H1 (cell line): ENCODE measurements around the gene MCM7. TPM values are rescaled to one million over a fixed set of nuclear protein-coding genes. Genes with fewer than 3 reads are reported as not detected.

Source experiments
- CTCF ChIA-PET: fragments of 300-600 bp; sonication (Branson Sonifier 250); formaldehyde crosslinking; loops from one replicate; lab custom pipeline; 2021; ENCODE audit not compliant: partially characterized antibody; lab: Charles Lee
- POLR2A ChIA-PET: fragments of 300-600 bp; sonication (Branson Sonifier 250); formaldehyde crosslinking; loops from one replicate; lab custom pipeline; 2021; ENCODE audit warnings: inconsistent platforms; ENCODE audit not compliant: partially characterized antibody; lab: Charles Lee
- DNase-seq, 2 experiments: peaks; one replicate each; pipeline versions ENCODE4 v3.0.0 to v3.0.0-alpha.2; 2010 to 2022; ENCODE audit warnings: low spot score in 2 of 2, low read depth in 1 of 2, mixed read lengths in 1 of 2
- FAIRE-seq: peaks from 2 replicates; lab custom pipeline; 2011; peaks lifted over from hg19 to GRCh38; lab: Jason Lieb, UNC
- H2AFZ ChIP-seq: 2 replicates; pipeline ENCODE4 v1.8.1; 2012; ENCODE audit warnings: low read length, inconsistent platforms
- H2AK5ac ChIP-seq: 2 replicates; pipeline ENCODE4 v1.6.1; 2013; ENCODE audit warnings: low read depth, low read length
- H2BK120ac ChIP-seq: replicated peaks from 2 replicates; pipeline ENCODE3; 2013; ENCODE audit warnings: low read depth, low read length, inconsistent platforms
- H2BK12ac ChIP-seq: 2 replicates; pipeline ENCODE4 v1.6.1; 2013; ENCODE audit warnings: low read depth, low read length
- H2BK15ac ChIP-seq: 2 replicates; pipeline ENCODE4 v1.6.1; 2013; ENCODE audit warnings: low read length
- H2BK20ac ChIP-seq: 2 replicates; pipeline ENCODE4 v1.6.1; 2013; ENCODE audit warnings: low read length
- H2BK5ac ChIP-seq: 2 replicates; pipeline ENCODE4 v1.6.1; 2013; ENCODE audit warnings: low read depth, low read length
- H3K14ac ChIP-seq: 2 replicates; pipeline ENCODE4 v1.6.1; 2013; ENCODE audit warnings: inconsistent platforms; ENCODE audit not compliant: insufficient read length
- H3K18ac ChIP-seq: 2 replicates; pipeline ENCODE4 v1.6.1; 2013; ENCODE audit warnings: low read length; ENCODE audit errors: extremely low read depth
- H3K23ac ChIP-seq: 2 replicates; pipeline ENCODE4 v1.6.1; 2013; ENCODE audit warnings: inconsistent platforms; ENCODE audit not compliant: insufficient read length
- H3K23me2 ChIP-seq: 2 replicates; pipeline ENCODE4 v1.6.1; 2013; ENCODE audit warnings: low read depth, low read length
- H3K27ac ChIP-seq: 2 replicates; pipeline ENCODE4 v1.6.1; 2011; ENCODE audit warnings: low read depth, low read length, inconsistent platforms
- H3K27me3 ChIP-seq, 4 experiments: replicated peaks in 1 of 4; 1 replicate in 1 of 4; 2 replicates in 3 of 4; pipeline versions ENCODE4 v1.6.1 to v1.8.1; 2011 to 2013; ENCODE audit warnings: low read length in 3 of 4, mild to moderate bottlenecking in 3 of 4, inconsistent platforms in 2 of 4, mixed read lengths in 2 of 4, moderate library complexity in 1 of 4; ENCODE audit not compliant: control insufficient read depth in 3 of 4, insufficient read depth in 3 of 4; ENCODE audit errors: extremely low read depth in 1 of 4
- H3K36me3 ChIP-seq, 4 experiments: 2 replicates each; pipeline versions ENCODE4 v1.6.1 to v1.8.1; 2011 to 2013; ENCODE audit warnings: mild to moderate bottlenecking in 4 of 4, low read length in 3 of 4, moderate library complexity in 2 of 4, control low read depth in 1 of 4, inconsistent platforms in 1 of 4; ENCODE audit not compliant: insufficient read depth in 4 of 4, control insufficient read depth in 2 of 4
- H3K4ac ChIP-seq: replicated peaks from 2 replicates; pipeline ENCODE3; 2013; ENCODE audit warnings: low read length, low read depth, mixed read lengths, inconsistent platforms; ENCODE audit not compliant: insufficient read length
- H3K4me1 ChIP-seq, 4 experiments: replicated peaks in 1 of 4; 1 replicate in 1 of 4; 2 replicates in 3 of 4; pipeline versions ENCODE4 v1.6.1 to v1.8.1; 2011 to 2013; ENCODE audit warnings: low read length in 3 of 4, inconsistent platforms in 2 of 4, mixed read lengths in 1 of 4; ENCODE audit not compliant: insufficient read depth in 4 of 4, control insufficient read depth in 3 of 4
- H3K4me2 ChIP-seq, 2 experiments: 2 replicates each; pipeline versions ENCODE4 v1.6.1 to v1.8.1; 2011 to 2013; ENCODE audit warnings: low read depth in 2 of 2, low read length in 2 of 2, control low read depth in 1 of 2, inconsistent platforms in 1 of 2, mild to moderate bottlenecking in 1 of 2; ENCODE audit not compliant: insufficient read depth in 1 of 2
- H3K4me3 ChIP-seq, 4 experiments: fragments of 200-600, 300-600 bp in 1 of 4; sonication (generic), shearing (Covaris generic), sonication (Bioruptor Twin) in 1 of 4; 2 replicates each; pipeline versions ENCODE4 v1.5.1 to v1.8.1; 2011 to 2016; ENCODE audit warnings: low read length in 4 of 4, low read depth in 3 of 4, control low read depth in 2 of 4, inconsistent platforms in 2 of 4, mild to moderate bottlenecking in 2 of 4, mixed read lengths in 1 of 4, moderate library complexity in 1 of 4; ENCODE audit not compliant: insufficient read depth in 2 of 4; ENCODE audit errors: extremely low read depth in 1 of 4
- H3K56ac ChIP-seq: replicated peaks from 2 replicates; pipeline ENCODE3; 2013; ENCODE audit warnings: low read depth, mild to moderate bottlenecking, mixed read lengths, low read length, inconsistent platforms; ENCODE audit not compliant: insufficient read length
- H3K79me1 ChIP-seq: 2 replicates; pipeline ENCODE4 v1.6.1; 2013; ENCODE audit warnings: low read depth, low read length, control low read depth
- H3K79me2 ChIP-seq, 2 experiments: 2 replicates each; pipeline versions ENCODE4 v1.6.1 to v1.8.1; 2012 to 2013; ENCODE audit warnings: low read length in 2 of 2, mild to moderate bottlenecking in 2 of 2, inconsistent platforms in 1 of 2; ENCODE audit not compliant: insufficient read depth in 2 of 2, control insufficient read depth in 1 of 2
- H3K9ac ChIP-seq, 4 experiments: replicated peaks in 1 of 4; 1 replicate in 1 of 4; 2 replicates in 3 of 4; pipeline versions ENCODE4 v1.6.1 to v1.8.1; 2011 to 2013; ENCODE audit warnings: low read depth in 3 of 4, low read length in 3 of 4, control low read depth in 2 of 4, mild to moderate bottlenecking in 2 of 4, moderate library complexity in 2 of 4, inconsistent platforms in 1 of 4; ENCODE audit errors: extremely low read depth in 1 of 4
- H3K9me3 ChIP-seq, 2 experiments: 2 replicates each; pipeline versions ENCODE4 v1.6.1 to v1.8.1; 2012 to 2013; ENCODE audit warnings: mild to moderate bottlenecking in 2 of 2, moderate library complexity in 2 of 2, control low read depth in 1 of 2, inconsistent platforms in 1 of 2, low read depth in 1 of 2, low read length in 1 of 2, mixed read lengths in 1 of 2; ENCODE audit not compliant: insufficient read depth in 2 of 2
- H4K20me1 ChIP-seq, 2 experiments: replicated peaks in 1 of 2; 2 replicates each; pipeline versions ENCODE3 to v1.8.1; 2011 to 2013; ENCODE audit warnings: inconsistent platforms in 2 of 2, low read length in 2 of 2, mild to moderate bottlenecking in 1 of 2; ENCODE audit not compliant: insufficient read depth in 2 of 2, control insufficient read depth in 1 of 2
- H4K5ac ChIP-seq: 2 replicates; pipeline ENCODE4 v1.6.1; 2013; ENCODE audit warnings: low read length, low read depth, mixed read lengths, inconsistent platforms; ENCODE audit not compliant: insufficient read length
- H4K8ac ChIP-seq: 2 replicates; pipeline ENCODE4 v1.8.0; 2013; ENCODE audit warnings: mild to moderate bottlenecking, moderate library complexity, low read length, inconsistent platforms; ENCODE audit not compliant: insufficient read depth; ENCODE audit errors: extremely low read depth
- H4K91ac ChIP-seq: replicated peaks from 2 replicates; pipeline ENCODE3; 2013; ENCODE audit warnings: low read length, mixed read lengths, inconsistent platforms; ENCODE audit not compliant: insufficient read length
- ASH2L ChIP-seq: fragments of 200-600, 300-600 bp; sonication (generic); IDR thresholded peaks from one replicate; pipeline ENCODE4 v1.7.1; 2017; ENCODE audit warnings: low read length
- CBX5 ChIP-seq: fragments of 300-800, 300-1000 bp; sonication (generic); IDR thresholded peaks from 2 replicates; pipeline ENCODE4 v1.7.1; 2016; ENCODE audit warnings: antibody characterized with exemption, low read length, low read depth
- CEBPB ChIP-seq: IDR thresholded peaks from 2 replicates; pipeline ENCODE4 v1.6.1; 2012; ENCODE audit warnings: low read depth, low read length
- HDAC6 ChIP-seq: IDR thresholded peaks from one replicate; pipeline ENCODE4 v1.7.1; 2012; ENCODE audit warnings: low read depth, mild to moderate bottlenecking, inconsistent platforms, low read length, moderate library complexity
- KDM4A ChIP-seq: IDR thresholded peaks from one replicate; pipeline ENCODE4 v1.7.1; 2012; ENCODE audit warnings: low read depth, mild to moderate bottlenecking, moderate library complexity, low read length, inconsistent platforms; ENCODE audit not compliant: severe bottlenecking
- RAD21 ChIP-seq, 2 experiments: IDR thresholded peaks in 1 of 2; conservative IDR thresholded peaks in 1 of 2; 2 replicates each; pipeline ENCODE4 v1.6.1; 2011; ENCODE audit warnings: low read depth in 2 of 2, low read length in 2 of 2, improper control_type of control experiment in 1 of 2, inconsistent platforms in 1 of 2, mild to moderate bottlenecking in 1 of 2, moderate library complexity in 1 of 2
- TBP ChIP-seq: IDR thresholded peaks from 2 replicates; pipeline ENCODE4 v1.6.1; 2011; ENCODE audit warnings: low read depth, low read length, improper control_type of control experiment
- YY1 ChIP-seq: IDR thresholded peaks from 2 replicates; pipeline ENCODE4 v1.6.1; 2011; ENCODE audit warnings: low read depth, mild to moderate bottlenecking, low read length
- WGBS, 2 experiments: shearing (Covaris generic) in 1 of 2; methylation state at CpG; one replicate each; pipeline versions ENCODE4 v1.1.6 to v1.1.7; 2013 to 2015; ENCODE audit warnings: low lambda C conversion rate in 2 of 2, mixed read lengths in 2 of 2, inconsistent platforms in 1 of 2, low coverage in 1 of 2, missing lambda C conversion rate in 1 of 2; ENCODE audit not compliant: insufficient replicate concordance in 2 of 2, insufficient coverage in 1 of 2, insufficient read length in 1 of 2; ENCODE audit errors: extremely low coverage in 1 of 2, missing lambda C conversion rate in 1 of 2; 5-methylcytosine and 5-hydroxymethylcytosine counted together
- polyA plus RNA-seq, 7 experiments: library from polyadenylated mRNA; depleted of rRNA in 3 of 7; stranded (reverse) in 5 of 7; unstranded in 2 of 7; fragments of >200 nt in 5 of 7; fragments of 200-250 nt in 2 of 7; gene quantifications; 1 replicate in 5 of 7; 2 replicates in 1 of 7; 4 replicates in 1 of 7; pipeline versions ENCODE4 v1.2.1 to v1.2.3, GENCODE V29; 2011 to 2013; ENCODE audit warnings: missing spikeins in 2 of 7, mixed read lengths in 2 of 7
- total RNA-seq: library from RNA; stranded (reverse); fragmentation: NEBNext Ultra II Directional; extraction: Animal tissue kit (Norgen Biotek cat#: 25700); gene quantifications from 2 replicates; pipeline ENCODE4 v1.2.1, GENCODE V29; 2021
- TF ChIP-seq, protein P1 (sequence below), 3 experiments: IDR thresholded peaks; 1 replicate in 2 of 3; 2 replicates in 1 of 3; pipeline versions ENCODE4 v1.5.1 to v1.6.1; 2011; ENCODE audit warnings: low read length in 3 of 3, mild to moderate bottlenecking in 3 of 3, inconsistent platforms in 2 of 3, low read depth in 1 of 3, moderate library complexity in 1 of 3; ENCODE audit not compliant: insufficient read depth in 1 of 3; ENCODE audit errors: control extremely low read depth in 1 of 3

The MCM7 gene
- total and polyA plus RNA-seq, 2 of the 8 experiments (the other 6 are each of a cell fraction or from before 2014, with no cell fraction given): 313 to 344 TPM

DNA sequence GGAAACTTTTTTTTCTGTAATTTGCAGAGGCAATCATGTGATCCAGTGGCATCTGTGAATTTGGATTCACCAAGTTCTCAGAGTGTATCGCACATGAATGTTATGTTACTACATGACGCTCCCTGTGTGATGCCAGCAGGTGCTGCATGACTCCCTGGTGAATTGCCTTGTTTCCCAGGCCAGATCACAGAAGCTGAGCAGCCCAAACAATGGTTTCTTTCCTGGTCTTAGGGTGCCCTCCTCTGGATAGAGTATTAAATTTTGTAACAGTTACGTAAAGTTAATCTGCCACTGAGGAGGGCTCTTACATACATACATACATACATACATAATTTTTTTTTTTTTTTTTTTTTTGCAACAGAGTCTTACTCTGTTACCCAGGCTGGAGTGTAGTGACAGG is 48.0 kb downstream of the MCM7 start:
- peaks cover 0 to 1% (median 0%) of the 10 kb centered on the region in 4 experiments; a peak in 1 of 7 replicates for H3K27me3 ChIP-seq
- H2AFZ ChIP-seq: no peak overlapping the region
- H3K23me2 ChIP-seq: peaks cover 6% of the 10 kb centered on the region; the same call in 1 of the 2 replicates
- no peak overlapping the region for H3K56ac ChIP-seq
- H4K5ac ChIP-seq: no peak overlapping the region
- H3K79me2 ChIP-seq: peaks cover 0 to 36% of the 10 kb centered on the region in 2 experiments; a peak in 3 of 4 replicates
- no peak overlapping the region for H3K23ac ChIP-seq
- peaks cover 7% of the 10 kb centered on the region; the same call in 1 of the 2 replicates for H3K79me1 ChIP-seq
- H2BK20ac ChIP-seq: no peak overlapping the region
- no peaks in the 10 kb centered on the region for H3K9me3 ChIP-seq
- peak; percentile 61 to 65 for TF ChIP-seq RAD21 (IDR thresholded peaks at IDR 0.05 in 1 of 2, conservative IDR thresholded peaks at IDR 0.05 in 1 of 2; ENCODE audit: low read depth in 2 of 2, low read length in 2 of 2)
- no peak for TF ChIP-seq YY1
- no peak for TF ChIP-seq KDM4A
- TF ChIP-seq HDAC6: no peak
- no peak for TF ChIP-seq CBX5
- TF ChIP-seq CEBPB: no peak
- no peak for TF ChIP-seq TBP
- TF ChIP-seq ASH2L: no peak
- TF ChIP-seq, protein P1, sequence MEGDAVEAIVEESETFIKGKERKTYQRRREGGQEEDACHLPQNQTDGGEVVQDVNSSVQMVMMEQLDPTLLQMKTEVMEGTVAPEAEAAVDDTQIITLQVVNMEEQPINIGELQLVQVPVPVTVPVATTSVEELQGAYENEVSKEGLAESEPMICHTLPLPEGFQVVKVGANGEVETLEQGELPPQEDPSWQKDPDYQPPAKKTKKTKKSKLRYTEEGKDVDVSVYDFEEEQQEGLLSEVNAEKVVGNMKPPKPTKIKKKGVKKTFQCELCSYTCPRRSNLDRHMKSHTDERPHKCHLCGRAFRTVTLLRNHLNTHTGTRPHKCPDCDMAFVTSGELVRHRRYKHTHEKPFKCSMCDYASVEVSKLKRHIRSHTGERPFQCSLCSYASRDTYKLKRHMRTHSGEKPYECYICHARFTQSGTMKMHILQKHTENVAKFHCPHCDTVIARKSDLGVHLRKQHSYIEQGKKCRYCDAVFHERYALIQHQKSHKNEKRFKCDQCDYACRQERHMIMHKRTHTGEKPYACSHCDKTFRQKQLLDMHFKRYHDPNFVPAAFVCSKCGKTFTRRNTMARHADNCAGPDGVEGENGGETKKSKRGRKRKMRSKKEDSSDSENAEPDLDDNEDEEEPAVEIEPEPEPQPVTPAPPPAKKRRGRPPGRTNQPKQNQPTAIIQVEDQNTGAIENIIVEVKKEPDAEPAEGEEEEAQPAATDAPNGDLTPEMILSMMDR (IDR thresholded peaks at IDR 0.05; ENCODE audit: control extremely low read depth in 1 of 3, insufficient read depth in 1 of 3, low read depth in 1 of 3, low read length in 3 of 3): peak in 2 of 3 experiments; percentile 23 to 42; a peak in 2 of 4 replicates
- TF ChIP-seq, all 59 proteins: peak for 2
- no peak for DNase-seq
- Histone ChIP-seq H4K8ac (no peak overlapping the region), H2BK15ac (no peak overlapping the region), H2BK120ac (no peak overlapping the region), H3K4me3 (no peak overlapping the region), H2BK12ac (no peak overlapping the region), H3K4ac (no peak overlapping the region), H2BK5ac (no peak overlapping the region), H3K9ac (no peak overlapping the region), H3K14ac (no peak overlapping the region), H3K4me2 (no peak overlapping the region), H4K91ac (no peak overlapping the region), H3K4me1 (peaks cover 0 to 3% (median 0%) of the 10 kb centered on the region in 4 experiments; a peak in 3 of 7 replicates), H3K36me3 (peaks cover 4 to 25% (median 13%) of the 10 kb centered on the region in 4 experiments; a peak in 7 of 8 replicates), H3K18ac (no peak overlapping the region), H4K20me1 (peaks cover 0 to 2% of the 10 kb centered on the region in 2 experiments), H3K27ac (no peak overlapping the region), H2AK5ac (no peak overlapping the region)
- ChIA-PET CTCF (interaction anchor here (0.6 to 2.3 kb wide), 11 partner anchors 11 to 176 kb away, joined by 3 to 15 read pairs (median 4); partner anchors contain the start of gene OR2AE1), POLR2A (interaction anchor here (0.6 to 18.6 kb wide), 6 partner anchors 12 to 59 kb away, joined by 3 to 294 read pairs (median 6); partner anchors contain the start of gene ZNF3)
- FAIRE-seq: no peak
- WGBS, 2 experiments: 96% methylated on average over 3 of the region's 3 CpGs; no CpG with 5 or more reads in 1 of the 2 experiments
